ENCODE results near the gene THSD4. TPM values are rescaled to one million over a fixed set of nuclear protein-coding genes. Genes with fewer than 3 reads are reported as not detected.

The THSD4 gene
- total RNA-seq, 2 experiments from 2014 or later = not detected

DNA sequence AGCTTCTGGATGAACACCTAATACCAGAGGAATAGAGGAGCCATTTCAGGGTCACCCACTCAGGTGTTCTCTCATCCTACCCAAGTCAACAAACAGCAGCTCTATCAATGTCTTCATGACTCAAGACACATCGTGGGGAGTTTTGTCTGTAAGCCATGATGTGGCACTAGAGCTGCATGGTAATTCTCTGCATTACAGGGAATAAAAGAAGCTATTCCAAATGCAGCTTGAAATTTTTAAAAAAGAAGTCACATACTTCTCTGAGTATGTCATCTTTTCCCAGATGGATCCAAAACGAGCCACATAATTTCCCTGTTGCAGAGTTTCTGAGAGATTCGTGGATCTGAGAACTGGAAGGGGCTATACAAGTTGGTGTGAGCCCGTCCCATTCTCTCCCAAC lies 6.1 kb upstream of the THSD4 start:
- H3K9me3 Mint-ChIP-seq (ENCODE audit: low read depth) = no peaks in the 10 kb centered on the region
- CTCF ChIA-PET = no interaction called here
- H3K36me3 Mint-ChIP-seq = no peaks in the 10 kb centered on the region

GRCh38 chr15:71109905-71110304 lies 5.4 kb upstream of the THSD4 start:
- Mint-ChIP-seq H3K27me3 (peaks cover 18% of the 10 kb centered on the region), H3K4me1 (no peaks in the 10 kb centered on the region), H3K36me3 (no peaks in the 10 kb centered on the region), H3K27ac (no peak overlapping the region), H3K4me3 (no peak overlapping the region), H3K9me3 (ENCODE audit: low read depth) (no peaks in the 10 kb centered on the region)
- CTCF ChIA-PET = no interaction called here
- no peak for ATAC-seq
- no peak for DNase-seq

More for the DNA sequence above, 6.1 kb upstream of the THSD4 start:
- no peak for ATAC-seq
- Mint-ChIP-seq H3K27me3 (peaks cover 10% of the 10 kb centered on the region), H3K27ac (no peak overlapping the region), H3K4me3 (no peak overlapping the region), H3K4me1 (no peaks in the 10 kb centered on the region)
- DNase-seq = no peak

- CTCF ChIA-PET = no interaction called here
- H3K4me3 Mint-ChIP-seq = no peak overlapping the region
- H3K27me3 Mint-ChIP-seq = peaks cover 20% of the 10 kb centered on the region
- ATAC-seq = no peak
- no peaks in the 10 kb centered on the region for H3K36me3 Mint-ChIP-seq
- H3K27ac Mint-ChIP-seq = no peak overlapping the region
- no peaks in the 10 kb centered on the region for H3K9me3 Mint-ChIP-seq (ENCODE audit: low read depth)
- H3K4me1 Mint-ChIP-seq = no peaks in the 10 kb centered on the region
- DNase-seq = no peak
Measured at GRCh38 chr15:71110405-71111180, 4.7 kb upstream of the THSD4 start.

GRCh38 chr15:71111181-71111565 lies 4.1 kb upstream of the THSD4 start:
- Mint-ChIP-seq H3K4me3 (no peak overlapping the region), H3K27ac (no peak overlapping the region), H3K9me3 (ENCODE audit: low read depth) (no peaks in the 10 kb centered on the region), H3K4me1 (peaks cover 2% of the 10 kb centered on the region), H3K27me3 (peaks cover 24% of the 10 kb centered on the region), H3K36me3 (no peaks in the 10 kb centered on the region)
- ATAC-seq (no peak), DNase-seq (no peak)
- CTCF ChIA-PET = no interaction called here

- ATAC-seq (no peak), DNase-seq (no peak)
- CTCF ChIA-PET = no interaction called here
- no peaks in the 10 kb centered on the region for H3K9me3 Mint-ChIP-seq (ENCODE audit: low read depth)
- no peak overlapping the region for H3K27ac Mint-ChIP-seq
- peaks cover 5% of the 10 kb centered on the region for H3K4me1 Mint-ChIP-seq
- peaks cover 32% of the 10 kb centered on the region for H3K27me3 Mint-ChIP-seq
- no peaks in the 10 kb centered on the region for H3K36me3 Mint-ChIP-seq
- H3K4me3 Mint-ChIP-seq = no peak overlapping the region
Measured at GRCh38 chr15:71111950-71112349, 3.3 kb upstream of the THSD4 start.

- CTCF ChIA-PET = interaction anchor here (0.5 kb wide), 1 partner anchor 296 kb away, joined by 3 read pairs; no protein-coding TSS in a partner anchor
- Mint-ChIP-seq H3K9me3 (ENCODE audit: low read depth) (no peaks in the 10 kb centered on the region), H3K4me3 (no peak overlapping the region), H3K27me3 (peaks cover 36% of the 10 kb centered on the region), H3K27ac (no peak overlapping the region), H3K36me3 (no peaks in the 10 kb centered on the region), H3K4me1 (peaks cover 5% of the 10 kb centered on the region)
- ATAC-seq = no peak
- no peak for DNase-seq
Measured at GRCh38 chr15:71112429-71112828, 2.8 kb upstream of the THSD4 start.

GRCh38 chr15:71114066-71114680 lies 1.1 kb upstream of the THSD4 start:
- Mint-ChIP-seq H3K4me1 (peaks cover 5% of the 10 kb centered on the region), H3K36me3 (no peaks in the 10 kb centered on the region), H3K27me3 (peaks cover 50% of the 10 kb centered on the region), H3K4me3 (no peak overlapping the region), H3K9me3 (ENCODE audit: low read depth) (no peaks in the 10 kb centered on the region), H3K27ac (no peak overlapping the region)
- ATAC-seq (no peak), DNase-seq (no peak)
- CTCF ChIA-PET = interaction anchor here (0.7 to 1.5 kb wide), 2 partner anchors 316 to 326 kb away, joined by 3 to 5 read pairs; no protein-coding TSS in a partner anchor

DNA sequence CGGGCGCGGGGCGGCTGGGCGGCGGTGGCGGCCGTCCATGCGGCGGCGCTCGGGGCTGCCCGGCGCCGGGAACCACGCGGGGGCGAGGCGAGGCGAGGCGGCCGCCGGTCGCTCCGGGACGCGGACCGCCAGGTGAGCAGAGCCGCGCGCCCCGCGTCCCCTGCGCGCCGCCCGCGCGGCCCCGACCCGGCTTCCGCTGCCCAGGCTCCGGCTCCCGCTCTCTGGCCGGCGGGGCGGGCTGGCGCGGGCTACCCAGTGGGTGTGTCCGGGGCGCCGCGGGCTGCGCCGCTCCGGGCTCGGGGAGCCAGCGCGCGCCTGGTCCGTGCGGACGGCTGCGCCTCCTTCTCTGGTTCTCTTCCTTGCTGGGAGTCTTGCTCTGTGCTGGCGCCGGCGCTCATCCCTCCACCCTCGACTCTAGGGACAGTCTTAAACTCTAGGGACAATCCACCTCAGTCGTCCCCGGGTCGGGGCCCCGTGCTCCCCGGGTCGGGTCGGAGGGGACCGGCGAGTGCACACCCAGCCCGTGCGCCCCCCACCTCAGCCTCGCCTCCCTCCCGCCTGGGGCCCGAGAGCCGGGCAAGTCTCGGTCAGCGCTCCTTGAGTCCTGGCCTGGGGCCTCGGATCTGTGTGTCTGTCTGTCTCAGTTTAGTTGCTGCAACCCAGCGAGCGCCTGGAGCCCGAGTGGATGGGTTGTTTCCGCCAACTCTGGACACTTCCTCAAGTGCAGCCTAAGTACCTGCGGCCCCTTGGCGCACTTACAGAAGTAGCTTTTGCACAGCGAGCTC lies 488 bp downstream of the THSD4 start:
- no peak for DNase-seq
- Mint-ChIP-seq H3K27ac (no peak overlapping the region), H3K27me3 (peaks cover 50% of the 10 kb centered on the region), H3K36me3 (no peaks in the 10 kb centered on the region), H3K4me1 (peaks cover 5% of the 10 kb centered on the region), H3K9me3 (ENCODE audit: low read depth) (no peaks in the 10 kb centered on the region), H3K4me3 (peak overlapping the region; percentile 45)
- peak; percentile 50 for ATAC-seq
- CTCF ChIA-PET = no interaction called here

DNA sequence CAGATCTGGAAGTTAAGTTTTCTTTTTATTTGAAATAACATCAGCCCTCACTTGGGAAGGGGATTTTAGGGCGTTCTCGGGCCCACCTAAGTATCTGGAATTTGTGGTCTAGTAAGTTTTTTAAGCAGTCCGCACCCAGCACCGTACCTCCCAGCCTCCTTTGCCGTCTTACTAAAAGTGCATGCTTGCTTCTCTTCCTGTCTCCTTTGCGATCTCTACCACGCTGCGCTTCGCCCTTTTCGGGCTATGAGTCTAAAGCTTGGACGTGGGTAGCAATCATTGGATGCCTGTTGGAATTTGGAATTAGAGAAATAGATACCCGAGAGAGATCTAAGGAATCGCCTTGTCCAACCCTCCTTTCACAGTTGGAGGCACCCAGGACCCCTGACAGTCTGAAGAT lies 1.1 kb downstream of the THSD4 start:
- DNase-seq (no peak), ATAC-seq (no peak)
- Mint-ChIP-seq H3K36me3 (no peaks in the 10 kb centered on the region), H3K27ac (peak overlapping the region; percentile 44), H3K4me3 (peak overlapping the region; percentile 32), H3K4me1 (peaks cover 5% of the 10 kb centered on the region), H3K27me3 (peaks cover 46% of the 10 kb centered on the region), H3K9me3 (ENCODE audit: low read depth) (no peaks in the 10 kb centered on the region)
- CTCF ChIA-PET = no interaction called here

DNA sequence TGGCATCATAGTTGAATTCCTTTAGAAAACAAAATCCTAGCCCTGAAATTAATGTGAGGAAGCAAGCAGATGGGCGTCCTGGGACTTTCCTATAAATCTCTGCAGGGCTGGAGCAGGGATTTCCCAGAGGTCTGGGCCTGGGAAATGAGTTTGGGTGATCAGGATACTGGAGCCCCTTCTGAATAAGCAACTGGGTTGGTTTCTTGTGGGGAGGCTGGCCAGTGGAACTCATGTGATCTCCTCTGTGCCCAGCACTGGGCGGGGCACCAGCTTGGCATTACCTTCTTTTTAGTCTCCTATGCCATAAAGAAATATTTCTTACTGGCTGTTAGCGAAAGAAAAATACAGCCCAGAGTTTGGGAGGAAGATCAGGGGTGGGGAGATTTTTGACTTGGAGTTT lies 1.7 kb downstream of the THSD4 start:
- ATAC-seq (no peak), DNase-seq (no peak)
- Mint-ChIP-seq H3K9me3 (ENCODE audit: low read depth) (no peaks in the 10 kb centered on the region), H3K4me3 (no peak overlapping the region), H3K4me1 (peaks cover 5% of the 10 kb centered on the region), H3K36me3 (no peaks in the 10 kb centered on the region), H3K27ac (no peak overlapping the region), H3K27me3 (peaks cover 46% of the 10 kb centered on the region)
- CTCF ChIA-PET = no interaction called here

- H3K4me3 Mint-ChIP-seq = no peak overlapping the region
- peaks cover 50% of the 10 kb centered on the region for H3K27me3 Mint-ChIP-seq
- DNase-seq (no peak), ATAC-seq (no peak)
- CTCF ChIA-PET = no interaction called here
- no peaks in the 10 kb centered on the region for H3K9me3 Mint-ChIP-seq (ENCODE audit: low read depth)
- no peak overlapping the region for H3K27ac Mint-ChIP-seq
- no peaks in the 10 kb centered on the region for H3K36me3 Mint-ChIP-seq
- peaks cover 5% of the 10 kb centered on the region for H3K4me1 Mint-ChIP-seq
Measured at GRCh38 chr15:71117714-71118305, 2.5 kb downstream of the THSD4 start.

GRCh38 chr15:71118345-71118744 lies 3.1 kb downstream of the THSD4 start:
- Mint-ChIP-seq H3K27ac (no peak overlapping the region), H3K36me3 (no peaks in the 10 kb centered on the region), H3K4me1 (peaks cover 5% of the 10 kb centered on the region), H3K4me3 (no peak overlapping the region), H3K27me3 (peaks cover 50% of the 10 kb centered on the region), H3K9me3 (ENCODE audit: low read depth) (no peaks in the 10 kb centered on the region)
- no peak for DNase-seq
- CTCF ChIA-PET = no interaction called here
- no peak for ATAC-seq

DNA sequence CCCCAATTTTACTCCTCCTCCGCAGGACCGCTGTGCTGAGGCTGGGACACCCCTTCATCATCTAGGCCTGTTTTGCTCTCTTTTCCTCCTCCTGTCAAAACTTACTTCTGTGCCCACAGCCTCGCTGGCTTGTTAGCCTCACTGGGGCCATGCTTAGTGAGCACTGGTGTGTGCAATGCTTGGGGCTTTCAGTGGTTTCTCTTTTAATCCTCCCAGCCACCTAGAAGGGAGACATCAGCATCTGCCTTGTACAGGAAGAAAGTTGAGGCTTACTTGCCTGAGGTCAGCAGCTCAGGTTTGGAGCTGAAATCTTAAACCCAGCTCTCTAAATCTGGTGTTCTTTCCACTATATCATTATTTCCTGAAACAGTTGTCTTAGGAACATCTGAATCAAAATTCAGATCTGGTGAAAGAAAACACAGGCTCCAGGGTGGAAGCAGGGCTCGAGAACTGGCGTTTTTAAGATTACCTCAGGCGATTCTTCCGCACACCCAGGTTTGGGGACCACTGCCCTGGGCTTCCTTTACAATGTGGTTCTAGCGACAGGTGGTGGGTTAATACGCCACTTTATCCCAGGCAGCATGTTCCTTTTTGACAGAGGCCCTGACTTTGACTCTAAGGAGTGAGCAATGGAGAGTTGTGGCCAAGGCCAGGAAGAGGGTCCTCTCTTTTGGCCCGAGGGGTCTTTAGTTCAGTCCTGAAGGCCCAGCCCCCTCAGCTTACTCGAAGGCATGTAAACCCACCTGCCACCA lies 3.8 kb downstream of the THSD4 start:
- no peak overlapping the region for H3K27ac Mint-ChIP-seq
- DNase-seq (no peak), ATAC-seq (no peak)
- no peaks in the 10 kb centered on the region for H3K9me3 Mint-ChIP-seq (ENCODE audit: low read depth)
- H3K27me3 Mint-ChIP-seq = peaks cover 47% of the 10 kb centered on the region
- H3K4me3 Mint-ChIP-seq = no peak overlapping the region
- no peaks in the 10 kb centered on the region for H3K36me3 Mint-ChIP-seq
- peaks cover 5% of the 10 kb centered on the region for H3K4me1 Mint-ChIP-seq
- CTCF ChIA-PET = no interaction called here

Measured in activated CD8-positive, alpha-beta memory T cell treated with anti-CD3 and anti-CD28 coated beads, Interleukin-2, amount 10 ng/mL, durations not matched to agents 7 days and 5 days (primary cell).